GM12878 (cell line): ENCODE results near the gene S100A16. TPM values are rescaled to one million over a fixed set of nuclear protein-coding genes. Genes with fewer than 3 reads are reported as not detected.

Source experiments
- ATAC-seq: fragments of 200-7000 bp; cut with Tn5 transposase; 3 replicates; pipeline ENCODE4 v1.9.1; 2020; ENCODE audit warnings: mild to moderate bottlenecking, moderate library complexity
- BruUV-seq: library from RNA; stranded (reverse); fragments of 400-500 nt; replicated peaks from 2 replicates; lab custom pipeline; 2021; lab: Mats Ljungman, UMichigan
- CTCF ChIA-PET: fragments of 300-600 bp; sonication (Branson Sonifier 250); formaldehyde crosslinking; extraction: SDS; loops from one replicate; lab custom pipeline; 2021; ENCODE audit warnings: inconsistent platforms; lab: Yijun Ruan, JAX
- POLR2A ChIA-PET: fragments of 350-600 bp; formaldehyde crosslinking; extraction: SDS; loops from one replicate; lab custom pipeline; 2021; ENCODE audit warnings: inconsistent platforms; lab: Charles Lee
- RAD21 ChIA-PET: fragments of 300-600 bp; sonication (Branson Sonifier 250); formaldehyde crosslinking; loops from one replicate; lab custom pipeline; 2023; ENCODE audit warnings: antibody characterized with exemption; ENCODE audit not compliant: unreplicated experiment; lab: Charles Lee
- SMC1A ChIA-PET: fragments of 300-600 bp; sonication (Branson Sonifier 250); formaldehyde crosslinking; loops from one replicate; lab custom pipeline; 2023; ENCODE audit not compliant: unreplicated experiment, uncharacterized antibody; lab: Charles Lee
- DNase-seq: peaks from one replicate; pipeline ENCODE4 v3.0.0-alpha.2; 2011; ENCODE audit warnings: low read depth, low spot score
- FAIRE-seq: peaks from 3 replicates; lab custom pipeline; 2011; peaks lifted over from hg19 to GRCh38; lab: Jason Lieb, UNC
- H2AFZ ChIP-seq: 2 replicates; pipeline ENCODE4 v1.6.0; 2011; ENCODE audit warnings: low read depth, low read length, control low read depth; ENCODE audit not compliant: control insufficient read depth
- H3K27ac ChIP-seq: 2 replicates; pipeline ENCODE4 v1.5.1; 2011; ENCODE audit warnings: control low read depth; ENCODE audit not compliant: control insufficient read depth, insufficient read depth
- H3K27me3 ChIP-seq, 2 experiments: replicated peaks in 1 of 2; 2 replicates each; pipeline versions ENCODE4 v1.6.0 to v1.6.1; 2011; ENCODE audit warnings: low read length in 1 of 2; ENCODE audit not compliant: control insufficient read depth in 2 of 2, insufficient read depth in 2 of 2
- H3K36me3 ChIP-seq, 2 experiments: 2 replicates each; pipeline ENCODE4 v1.5.1; 2011; ENCODE audit warnings: low read length in 1 of 2; ENCODE audit not compliant: control insufficient read depth in 2 of 2, insufficient read depth in 2 of 2
- H3K4me1 ChIP-seq: 2 replicates; pipeline ENCODE4 v1.6.1; 2011; ENCODE audit warnings: mild to moderate bottlenecking, low read length, moderate library complexity, mixed read lengths; ENCODE audit not compliant: control insufficient read depth, insufficient read depth
- H3K4me2 ChIP-seq: 2 replicates; pipeline ENCODE4 v1.6.0; 2011; ENCODE audit warnings: control low read depth; ENCODE audit not compliant: control insufficient read depth, insufficient read depth
- H3K4me3 ChIP-seq: fragments of 200-600 bp; sonication (generic); 2 replicates; pipeline ENCODE4 v1.5.1; 2016
- H3K79me2 ChIP-seq: 2 replicates; pipeline ENCODE4 v1.6.0; 2011; ENCODE audit warnings: low read length; ENCODE audit not compliant: control insufficient read depth, insufficient read depth
- H3K9ac ChIP-seq: 2 replicates; pipeline ENCODE4 v1.8.0; 2011; ENCODE audit warnings: low read length, control low read depth, mixed read lengths; ENCODE audit not compliant: control insufficient read depth, insufficient read depth
- H3K9me3 ChIP-seq: replicated peaks from 3 replicates; pipeline ENCODE4 v1.5.1; 2011; ENCODE audit warnings: mild to moderate bottlenecking, low read length; ENCODE audit not compliant: control insufficient read depth, insufficient read depth
- H4K20me1 ChIP-seq: 2 replicates; pipeline ENCODE4 v1.6.0; 2011; ENCODE audit not compliant: control insufficient read depth, insufficient read depth
- BACH1 ChIP-seq: fragments of 450-650 bp; IDR thresholded peaks from 2 replicates; pipeline ENCODE4 v1.6.1; 2017; ENCODE audit warnings: mild to moderate bottlenecking, borderline replicate concordance
- BCL11A ChIP-seq: IDR thresholded peaks from 2 replicates; pipeline ENCODE4 v1.6.1; 2011; ENCODE audit warnings: low read depth, low read length
- CEBPB ChIP-seq, 2 experiments: fragments of 150-350 bp in 1 of 2; IDR thresholded peaks; 2 replicates each; pipeline ENCODE4 v1.6.1; 2012 to 2014; ENCODE audit warnings: low read depth in 2 of 2, low read length in 2 of 2, borderline replicate concordance in 1 of 2, inconsistent platforms in 1 of 2
- CHD1 ChIP-seq: IDR thresholded peaks from 2 replicates; pipeline ENCODE4 v1.6.1; 2012; ENCODE audit warnings: low read depth, low read length, improper control_type of control experiment
- CREM ChIP-seq: IDR thresholded peaks from 2 replicates; pipeline ENCODE4 v1.6.1; 2014; ENCODE audit warnings: antibody characterized with exemption, low read depth
- DPF2 ChIP-seq: fragments of 450-650 bp; IDR thresholded peaks from 2 replicates; pipeline ENCODE4 v1.6.1; 2017; ENCODE audit warnings: mild to moderate bottlenecking
- EZH2 ChIP-seq: IDR thresholded peaks from 2 replicates; pipeline ENCODE4 v1.6.1; 2012; ENCODE audit warnings: low read depth, mild to moderate bottlenecking, control low read depth, inconsistent platforms, low read length, borderline replicate concordance; ENCODE audit not compliant: control insufficient read depth
- IRF5 ChIP-seq: fragments of 450-650 bp; IDR thresholded peaks from 2 replicates; pipeline ENCODE4 v1.6.1; 2017; ENCODE audit warnings: borderline replicate concordance
- JUNB ChIP-seq: IDR thresholded peaks from 2 replicates; pipeline ENCODE4 v1.6.1; 2016; ENCODE audit warnings: antibody characterized with exemption, mild to moderate bottlenecking
- MEF2B ChIP-seq: fragments of 450-650 bp; IDR thresholded peaks from 2 replicates; pipeline ENCODE4 v1.6.1; 2018; ENCODE audit warnings: mild to moderate bottlenecking, moderate library complexity; ENCODE audit not compliant: partially characterized antibody, poor library complexity, severe bottlenecking
- NFYA ChIP-seq: IDR thresholded peaks from 2 replicates; pipeline ENCODE4 v1.6.1; 2011; ENCODE audit warnings: low read depth, mild to moderate bottlenecking, low read length, improper control_type of control experiment, borderline replicate concordance
- PML ChIP-seq: IDR thresholded peaks from 2 replicates; pipeline ENCODE4 v1.6.1; 2012; ENCODE audit warnings: low read length, inconsistent platforms
- SIN3A ChIP-seq: IDR thresholded peaks from 2 replicates; pipeline ENCODE4 v1.6.1; 2012; ENCODE audit warnings: low read depth, low read length, improper control_type of control experiment
- SIX5 ChIP-seq: IDR thresholded peaks from 2 replicates; pipeline ENCODE4 v1.6.1; 2011; ENCODE audit warnings: mild to moderate bottlenecking, low read depth, low read length, moderate library complexity; ENCODE audit not compliant: severe bottlenecking
- SPI1 ChIP-seq: IDR thresholded peaks from 2 replicates; pipeline ENCODE4 v1.6.1; 2011; ENCODE audit warnings: low read depth, mild to moderate bottlenecking, low read length, moderate library complexity, borderline replicate concordance; ENCODE audit not compliant: insufficient read depth
- ZNF217 ChIP-seq: fragments of 450-650 bp; IDR thresholded peaks from 2 replicates; pipeline ENCODE4 v1.6.1; 2017; ENCODE audit warnings: antibody characterized with exemption, mild to moderate bottlenecking
- ZNF622 ChIP-seq: fragments of 450-650 bp; IDR thresholded peaks from 2 replicates; pipeline ENCODE4 v1.6.1; 2017; ENCODE audit warnings: mild to moderate bottlenecking, inconsistent platforms
- ZZZ3 ChIP-seq: IDR thresholded peaks from 2 replicates; pipeline ENCODE4 v1.6.1; 2011; ENCODE audit warnings: low read depth; ENCODE audit not compliant: control insufficient read depth, insufficient read length
- WGBS: methylation state at CpG from one replicate; pipeline ENCODE4 v1.1.6; 2016; ENCODE audit warnings: low lambda C conversion rate; ENCODE audit not compliant: insufficient replicate concordance, insufficient coverage; ENCODE audit errors: missing lambda C conversion rate; 5-methylcytosine and 5-hydroxymethylcytosine counted together
- in situ Hi-C: fragments of 300-500 bp; cut with MboI; formaldehyde crosslinking; loops from 9 replicates; pipeline ENCODE4 v1.14.3; 2018; ENCODE audit warnings: mixed read lengths
- intact Hi-C: fragments of 100-400 bp; cut with micrococcal nuclease; formaldehyde crosslinking; loops from one replicate; pipeline ENCODE4 v1.14.2; 2022; ENCODE audit not compliant: unreplicated experiment
- polyA plus RNA-seq, 11 experiments: library from polyadenylated mRNA; depleted of rRNA in 4 of 11; unstranded in 6 of 11; stranded (reverse) in 5 of 11; fragments of >200 nt; fragmentation: Nextera tagmentation in 4 of 11; fragmentation: Illumina TruSeq in 1 of 11; extraction: Ambion mirVana in 4 of 11; extraction: Trizol in 1 of 11; gene quantifications; 1 replicate in 1 of 11; 2 replicates in 10 of 11; pipeline versions ENCODE4 v1.2.1 to v1.2.3, GENCODE V29; 2011 to 2016; ENCODE audit warnings: inconsistent platforms in 2 of 11, missing spikeins in 2 of 11, low read depth in 1 of 11
- total RNA-seq, 4 experiments: library from RNA; depleted of rRNA in 3 of 4; stranded (reverse); fragments of >200 nt in 3 of 4; fragmentation: Illumina TruSeq in 1 of 4; extraction: Trizol in 1 of 4; gene quantifications; 2 replicates each; pipeline versions ENCODE4 v1.2.1 to v1.2.3, GENCODE V29; 2013 to 2021
- TF ChIP-seq, protein P1 (sequence below): IDR thresholded peaks from 2 replicates; pipeline ENCODE4 v1.6.1; 2011; ENCODE audit warnings: borderline replicate concordance, low read depth, mild to moderate bottlenecking, moderate library complexity, low read length; ENCODE audit not compliant: insufficient read depth, poor library complexity, severe bottlenecking

S100A16 gene
- total and polyA plus RNA-seq, 10 of the 15 experiments (the other 5 are each of a cell fraction or from before 2014, with no cell fraction given) = 0.14 to 0.51 (median 0.25) TPM; not detected in 6

DNA sequence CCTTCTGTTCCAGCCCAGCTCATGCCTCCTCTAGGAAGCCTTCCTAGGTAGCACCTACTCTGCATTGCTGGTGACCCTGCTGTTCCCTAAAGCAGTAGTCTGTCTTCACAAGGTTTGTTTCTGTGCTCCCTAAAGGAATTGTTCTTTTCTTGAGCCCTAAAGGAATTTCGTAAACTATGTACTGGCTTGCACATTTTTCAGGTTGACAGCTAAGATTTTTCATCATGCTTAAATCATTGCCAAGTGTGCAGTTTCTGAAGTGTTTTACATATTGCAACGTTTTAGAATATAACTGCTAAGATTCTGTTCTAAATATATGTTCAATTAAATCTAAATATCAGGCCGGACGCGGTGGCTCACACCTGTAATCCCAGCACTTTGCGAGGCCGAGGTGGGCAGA, 13.1 kb downstream of the S100A16 start:
- no peaks in the 10 kb centered on the region for H3K36me3 ChIP-seq
- H3K4me3 ChIP-seq = no peak overlapping the region
- H3K79me2 ChIP-seq = no peaks in the 10 kb centered on the region
- FAIRE-seq (no peak), DNase-seq (no peak), ATAC-seq (no peak)
- H3K27me3 ChIP-seq = no peaks in the 10 kb centered on the region
- peaks cover 22% of the 10 kb centered on the region for H3K4me1 ChIP-seq
- no peak overlapping the region for H2AFZ ChIP-seq
- H3K27ac ChIP-seq = no peak overlapping the region
- ChIA-PET POLR2A (interaction anchor here (0.5 to 2.6 kb wide), 3 partner anchors 13 to 46 kb away, joined by 3 to 15 read pairs (median 3); partner anchors contain the start of genes CHTOP and S100A16), CTCF (interaction anchor here (1.9 kb wide), 1 partner anchor 27 kb away, joined by 9 read pairs; no protein-coding TSS in a partner anchor), RAD21 (interaction anchor here (1.3 to 2.4 kb wide), 2 partner anchors 16 to 247 kb away, joined by 4 to 14 read pairs; partner anchors contain the start of gene S100A14)
- H3K9me3 ChIP-seq = no peaks in the 10 kb centered on the region
- BruUV-seq = no TSS peak
- in situ Hi-C loops = no loop called here
- WGBS = 84% methylated on average over 7 of the region's 7 CpGs
- H3K9ac ChIP-seq = no peak overlapping the region
- intact Hi-C loops = no loop called here
- TF ChIP-seq CEBPB (IDR thresholded peaks at IDR 0.05; ENCODE audit: borderline replicate concordance in 1 of 2, low read depth in 2 of 2, low read length in 2 of 2) = no peak
- TF ChIP-seq ZNF622 = no peak
- no peak for TF ChIP-seq NFYA
- no peak for TF ChIP-seq DPF2
- TF ChIP-seq SIN3A = no peak
- no peak for TF ChIP-seq SPI1
- TF ChIP-seq PML = no peak
- no peak for TF ChIP-seq MEF2B
- TF ChIP-seq SIX5 = no peak
- no peak for TF ChIP-seq BCL11A
- TF ChIP-seq JUNB = no peak
- no peak for TF ChIP-seq CHD1
- no peak for TF ChIP-seq ZNF217
- TF ChIP-seq BACH1 = no peak
- no peak for TF ChIP-seq IRF5
- TF ChIP-seq, protein P1, sequence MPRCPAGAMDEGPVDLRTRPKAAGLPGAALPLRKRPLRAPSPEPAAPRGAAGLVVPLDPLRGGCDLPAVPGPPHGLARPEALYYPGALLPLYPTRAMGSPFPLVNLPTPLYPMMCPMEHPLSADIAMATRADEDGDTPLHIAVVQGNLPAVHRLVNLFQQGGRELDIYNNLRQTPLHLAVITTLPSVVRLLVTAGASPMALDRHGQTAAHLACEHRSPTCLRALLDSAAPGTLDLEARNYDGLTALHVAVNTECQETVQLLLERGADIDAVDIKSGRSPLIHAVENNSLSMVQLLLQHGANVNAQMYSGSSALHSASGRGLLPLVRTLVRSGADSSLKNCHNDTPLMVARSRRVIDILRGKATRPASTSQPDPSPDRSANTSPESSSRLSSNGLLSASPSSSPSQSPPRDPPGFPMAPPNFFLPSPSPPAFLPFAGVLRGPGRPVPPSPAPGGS = no peak
- TF ChIP-seq EZH2 = no peak
- no peak for TF ChIP-seq CREM
- TF ChIP-seq ZZZ3 = no peak
- TF ChIP-seq, all 136 proteins: peak for 0
- Histone ChIP-seq H4K20me1 (no peaks in the 10 kb centered on the region), H3K4me2 (no peak overlapping the region)
- SMC1A ChIA-PET = interaction anchor here (1.0 to 3.5 kb wide), 7 partner anchors 15 to 34 kb away, joined by 3 to 12 read pairs (median 6); partner anchors contain the start of genes CHTOP, S100A1, S100A13 and S100A14
